PFSK-1 (cell line): ENCODE results near the gene SH3TC1.

ENCODE experiments used
- FOXP2 ChIP-seq: optimal IDR thresholded peaks from 2 replicates; pipeline ENCODE3; 2011; ENCODE audit warnings: borderline replicate concordance, control low read depth, inconsistent platforms; ENCODE audit not compliant: insufficient read depth; ENCODE audit errors: extremely low read length, extremely low read depth
- POLR2AphosphoS5 ChIP-seq: IDR thresholded peaks from 2 replicates; pipeline ENCODE4 v1.6.1; 2012; ENCODE audit warnings: low read depth, mild to moderate bottlenecking, control low read depth, low read length, moderate library complexity
- REST ChIP-seq, 2 experiments: IDR thresholded peaks; 2 replicates each; pipeline versions ENCODE4 v1.6.1 to v1.8.0; 2011 to 2012; ENCODE audit warnings: low read depth in 2 of 2, low read length in 2 of 2, control low read depth in 1 of 2, inconsistent platforms in 1 of 2, mild to moderate bottlenecking in 1 of 2, moderate library complexity in 1 of 2; ENCODE audit not compliant: insufficient read depth in 1 of 2
- SIN3A ChIP-seq: IDR thresholded peaks from 2 replicates; pipeline ENCODE4 v1.6.1; 2012; ENCODE audit warnings: mild to moderate bottlenecking, low read length, moderate library complexity, borderline replicate concordance; ENCODE audit not compliant: insufficient read depth
- TAF1 ChIP-seq: IDR thresholded peaks from 2 replicates; pipeline ENCODE4 v1.6.1; 2012; ENCODE audit warnings: low read length, control low read depth, borderline replicate concordance; ENCODE audit not compliant: insufficient read depth

SH3TC1 gene

GRCh38 chr4:8225706-8226443, 26.8 kb downstream of the SH3TC1 start:
- no peak for TF ChIP-seq FOXP2
- no peak for TF ChIP-seq SIN3A
- no peak for TF ChIP-seq REST (IDR thresholded peaks at IDR 0.05; ENCODE audit: insufficient read depth in 1 of 2, low read depth in 2 of 2, low read length in 2 of 2)
- TF ChIP-seq POLR2AphosphoS5: no peak
- TF ChIP-seq TAF1: no peak

- TF ChIP-seq POLR2AphosphoS5 (no peak), TAF1 (no peak), REST (IDR thresholded peaks at IDR 0.05; ENCODE audit: insufficient read depth in 1 of 2, low read depth in 2 of 2, low read length in 2 of 2) (no peak), FOXP2 (no peak), SIN3A (no peak)
Observed at GRCh38 chr4:8227201-8227770, 28.2 kb downstream of the SH3TC1 start.

GRCh38 chr4:8227771-8228318, 28.8 kb downstream of the SH3TC1 start:
- no peak for TF ChIP-seq TAF1
- TF ChIP-seq FOXP2: no peak

GRCh38 chr4:8228319-8229250, 29.5 kb downstream of the SH3TC1 start:
- no peak for TF ChIP-seq REST (IDR thresholded peaks at IDR 0.05; ENCODE audit: insufficient read depth in 1 of 2, low read depth in 2 of 2, low read length in 2 of 2)
- TF ChIP-seq FOXP2: no peak
- no peak for TF ChIP-seq TAF1
- TF ChIP-seq SIN3A: no peak
- TF ChIP-seq POLR2AphosphoS5: no peak

- TF ChIP-seq REST (IDR thresholded peaks at IDR 0.05; ENCODE audit: insufficient read depth in 1 of 2, low read depth in 2 of 2, low read length in 2 of 2) (no peak), FOXP2 (no peak), POLR2AphosphoS5 (no peak), SIN3A (no peak), TAF1 (no peak)
Observed at GRCh38 chr4:8229331-8229975, 30.4 kb downstream of the SH3TC1 start.
